ENCODE results near the gene CALML3. TPM values are rescaled to one million over a fixed set of nuclear protein-coding genes. Genes with fewer than 3 reads are reported as not detected.

CALML3 gene
- total RNA-seq, 1 donor from 2014 or later = not detected

DNA sequence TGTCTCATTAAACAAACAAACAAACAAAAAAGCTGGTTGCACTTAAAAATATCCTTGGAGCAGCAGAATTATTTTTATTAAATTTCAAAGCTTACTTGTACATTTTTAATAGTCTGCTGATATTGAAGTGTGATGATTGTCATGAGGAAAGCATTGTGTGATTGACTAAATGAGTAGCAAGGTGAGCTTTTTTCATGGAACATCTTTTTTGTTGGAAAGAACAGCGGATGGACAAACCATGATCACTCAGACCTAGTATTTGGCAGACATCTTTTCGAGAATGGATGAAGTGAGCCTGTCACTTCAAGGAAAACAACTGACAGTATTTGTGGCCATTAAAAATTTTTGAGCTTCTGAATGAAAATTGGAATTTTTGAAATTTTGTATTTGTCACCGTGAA lies 5.7 kb upstream of the CALML3 start:
- Mint-ChIP-seq H3K4me1 (no peaks in the 10 kb centered on the region), H3K27ac (no peak overlapping the region), H3K36me3 (ENCODE audit: low read depth) (no peaks in the 10 kb centered on the region), H3K4me3 (no peak overlapping the region), H3K27me3 (peaks cover 5% of the 10 kb centered on the region), H3K9me3 (no peaks in the 10 kb centered on the region)
- ATAC-seq (ENCODE audit: low read depth) (no peak), DNase-seq (no peak)
- TF ChIP-seq, protein P1, sequence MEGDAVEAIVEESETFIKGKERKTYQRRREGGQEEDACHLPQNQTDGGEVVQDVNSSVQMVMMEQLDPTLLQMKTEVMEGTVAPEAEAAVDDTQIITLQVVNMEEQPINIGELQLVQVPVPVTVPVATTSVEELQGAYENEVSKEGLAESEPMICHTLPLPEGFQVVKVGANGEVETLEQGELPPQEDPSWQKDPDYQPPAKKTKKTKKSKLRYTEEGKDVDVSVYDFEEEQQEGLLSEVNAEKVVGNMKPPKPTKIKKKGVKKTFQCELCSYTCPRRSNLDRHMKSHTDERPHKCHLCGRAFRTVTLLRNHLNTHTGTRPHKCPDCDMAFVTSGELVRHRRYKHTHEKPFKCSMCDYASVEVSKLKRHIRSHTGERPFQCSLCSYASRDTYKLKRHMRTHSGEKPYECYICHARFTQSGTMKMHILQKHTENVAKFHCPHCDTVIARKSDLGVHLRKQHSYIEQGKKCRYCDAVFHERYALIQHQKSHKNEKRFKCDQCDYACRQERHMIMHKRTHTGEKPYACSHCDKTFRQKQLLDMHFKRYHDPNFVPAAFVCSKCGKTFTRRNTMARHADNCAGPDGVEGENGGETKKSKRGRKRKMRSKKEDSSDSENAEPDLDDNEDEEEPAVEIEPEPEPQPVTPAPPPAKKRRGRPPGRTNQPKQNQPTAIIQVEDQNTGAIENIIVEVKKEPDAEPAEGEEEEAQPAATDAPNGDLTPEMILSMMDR (IDR thresholded peaks at IDR 0.05) = no peak
- intact Hi-C loops (cut with micrococcal nuclease) = no loop called here
- ChIA-PET POLR2A (no interaction called here), CTCF (no interaction called here)

DNA sequence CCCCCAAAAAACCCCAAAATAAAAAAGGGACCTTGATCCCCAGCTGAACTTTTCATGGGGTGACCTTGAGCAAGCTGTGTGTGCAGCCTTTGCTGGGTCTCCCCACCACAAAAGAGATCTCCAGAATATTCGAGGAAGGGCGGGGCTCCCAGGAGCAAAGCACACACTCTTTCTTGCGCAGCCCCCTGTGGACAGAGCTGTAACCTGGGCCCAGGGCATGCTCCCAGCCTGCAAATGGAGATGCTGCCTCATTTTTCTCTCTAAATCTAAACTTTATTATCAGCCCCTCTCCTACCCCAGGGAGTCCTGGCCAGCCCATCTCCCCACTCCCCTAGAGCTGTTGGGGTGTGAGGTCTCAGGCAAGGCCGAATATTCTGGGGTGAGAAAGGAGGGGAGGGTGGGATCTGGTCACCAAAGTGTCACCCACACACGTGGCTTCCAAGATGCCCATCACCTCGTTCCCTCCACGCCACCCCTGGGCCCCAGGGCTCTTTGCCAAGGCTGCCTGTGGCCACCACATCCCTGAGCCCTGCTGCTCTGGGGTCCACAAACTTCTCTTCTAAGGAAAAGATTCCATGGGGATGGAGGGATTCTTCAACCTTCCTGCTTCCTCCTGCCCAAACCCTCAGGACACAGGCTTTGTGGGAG lies 1.7 kb upstream of the CALML3 start:
- CTCF ChIA-PET = interaction anchor here (1.2 kb wide), 1 partner anchor 100 kb away, joined by 3 read pairs; no protein-coding TSS in a partner anchor

DNA sequence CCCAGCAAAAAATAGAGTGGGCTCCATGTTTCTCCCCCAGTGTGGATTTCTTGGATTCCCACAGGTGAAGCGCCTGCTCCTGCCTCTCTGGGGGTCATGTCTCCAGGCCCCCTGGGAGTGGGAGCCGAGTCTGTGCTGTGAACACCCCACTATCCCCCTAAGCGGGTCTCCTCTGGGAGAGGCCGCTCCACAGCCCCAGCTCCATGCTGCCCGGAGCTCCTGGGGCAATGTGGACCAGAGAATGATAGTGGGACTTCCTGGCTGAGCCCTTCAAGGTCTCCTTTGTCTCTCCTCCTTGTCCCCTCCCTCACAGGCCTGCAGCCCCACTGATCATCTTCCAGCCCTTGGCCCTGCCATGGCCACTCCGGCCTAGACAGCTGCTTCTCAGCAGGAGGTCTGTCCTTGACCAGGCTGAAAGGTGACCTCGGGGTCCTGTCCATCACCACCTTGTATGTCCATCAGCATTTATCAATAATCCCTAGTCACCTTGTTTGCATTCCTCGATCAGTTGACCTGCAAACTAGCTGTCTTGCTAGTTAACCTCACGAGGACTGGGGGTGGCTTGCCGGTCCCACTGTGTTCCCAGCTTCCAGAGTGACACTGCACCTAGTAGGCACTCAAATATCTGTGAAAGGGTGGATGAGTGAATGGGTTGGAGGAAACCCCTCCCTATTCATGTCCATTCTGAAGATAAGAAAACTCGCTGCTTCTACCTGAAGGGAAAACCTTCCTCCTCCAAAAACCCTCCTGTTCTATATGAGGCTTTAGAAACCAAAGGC lies 776 bp upstream of the CALML3 start:
- intact Hi-C loops (cut with micrococcal nuclease) = no loop called here
- Mint-ChIP-seq H3K4me3 (no peak overlapping the region), H3K4me1 (no peaks in the 10 kb centered on the region), H3K9me3 (no peaks in the 10 kb centered on the region), H3K27me3 (peaks cover 10% of the 10 kb centered on the region), H3K27ac (no peak overlapping the region), H3K36me3 (ENCODE audit: low read depth) (no peaks in the 10 kb centered on the region)
- CTCF ChIA-PET = no interaction called here
- POLR2A ChIA-PET = no interaction called here
- ATAC-seq (ENCODE audit: low read depth) (no peak), DNase-seq (peak; percentile 6)
- TF ChIP-seq, protein P1 (IDR thresholded peaks at IDR 0.05) = no peak

More for the DNA sequence above, 1.7 kb upstream of the CALML3 start:
- POLR2A ChIA-PET = no interaction called here
- Mint-ChIP-seq H3K4me1 (no peaks in the 10 kb centered on the region), H3K9me3 (no peaks in the 10 kb centered on the region), H3K36me3 (ENCODE audit: low read depth) (no peaks in the 10 kb centered on the region), H3K27me3 (peaks cover 10% of the 10 kb centered on the region), H3K4me3 (no peak overlapping the region), H3K27ac (no peak overlapping the region)
- intact Hi-C loops (cut with micrococcal nuclease) = no loop called here
- TF ChIP-seq, protein P1 (IDR thresholded peaks at IDR 0.05) = no peak
- DNase-seq (peak; percentile 1), ATAC-seq (ENCODE audit: low read depth) (no peak)

DNA sequence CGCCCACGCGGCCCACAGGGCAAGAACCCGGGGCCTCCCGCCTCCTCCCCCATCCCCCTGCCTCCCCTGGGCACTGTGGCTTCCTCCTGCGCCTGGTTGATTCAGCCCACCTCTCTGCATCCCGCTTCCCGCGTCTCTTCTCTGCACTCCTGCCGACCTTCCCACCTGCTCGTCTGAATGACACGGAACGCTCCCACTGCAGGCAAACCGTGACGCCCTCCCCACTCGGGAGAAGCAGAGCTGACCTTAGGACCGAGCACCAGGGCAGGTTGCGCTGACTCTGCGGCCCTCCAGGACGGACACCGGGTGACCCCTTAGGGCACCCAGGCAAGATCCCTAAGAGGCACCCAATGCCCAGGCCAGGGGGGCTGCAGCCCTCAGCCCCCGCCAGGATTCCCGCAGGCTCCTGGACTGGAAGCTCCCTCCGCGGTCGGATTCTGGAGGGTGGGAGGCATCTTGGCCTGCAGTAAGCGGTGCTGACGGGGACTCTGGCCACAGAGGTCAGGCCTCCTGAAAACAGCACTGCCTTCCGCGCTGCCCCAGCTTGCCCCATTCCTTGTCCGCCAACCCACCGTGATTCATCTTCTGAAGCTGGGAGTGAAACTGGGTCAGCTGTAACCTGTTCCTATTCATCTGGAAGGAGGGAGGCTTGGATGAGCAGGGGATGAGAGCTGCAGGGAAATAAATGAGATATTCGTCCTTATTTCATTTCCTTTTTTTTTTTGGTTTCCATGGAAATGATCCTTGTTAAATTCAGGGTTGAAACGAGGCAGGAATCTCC lies 990 bp downstream of the CALML3 start:
- no peak overlapping the region for H3K4me3 Mint-ChIP-seq
- no peaks in the 10 kb centered on the region for H3K36me3 Mint-ChIP-seq (ENCODE audit: low read depth)
- H3K9me3 Mint-ChIP-seq = no peaks in the 10 kb centered on the region
- ChIA-PET CTCF (interaction anchor here (1.4 kb wide), 1 partner anchor 97 kb away, joined by 4 read pairs; no protein-coding TSS in a partner anchor), POLR2A (interaction anchor here (0.6 kb wide), 1 partner anchor 9 kb away, joined by 3 read pairs; no protein-coding TSS in a partner anchor)
- H3K27ac Mint-ChIP-seq = no peak overlapping the region
- TF ChIP-seq, protein P1 (IDR thresholded peaks at IDR 0.05) = no peak
- peaks cover 10% of the 10 kb centered on the region for H3K27me3 Mint-ChIP-seq
- intact Hi-C loops (cut with micrococcal nuclease) = no loop called here
- ATAC-seq (ENCODE audit: low read depth) (no peak), DNase-seq (peak; percentile 7)
- H3K4me1 Mint-ChIP-seq = no peaks in the 10 kb centered on the region

Measured in activated B cell treated with CpG ODN at 0.5 μM for 24 hours (primary cell).